Sigmoid colon (tissue), 4 donors: ENCODE results near the gene KLHL17.

Experiments used
- CTCF ChIP-seq, 4 experiments: fragments of 450-650 bp in 3 of 4; fragments of 200-600 bp in 1 of 4; IDR thresholded peaks; one replicate each; pipeline ENCODE4 v1.5.1; 2016 to 2019; ENCODE audit warnings: antibody characterized with exemption in 4 of 4, mild to moderate bottlenecking in 3 of 4, moderate library complexity in 2 of 4
- EP300 ChIP-seq, 4 donors: sonication (generic); formaldehyde crosslinking; IDR thresholded peaks; one replicate each; pipeline ENCODE4 v1.6.1; 2017; ENCODE audit warnings: antibody characterized with exemption in 4 of 4
- POLR2A ChIP-seq, 2 donors: fragments of 450-650 bp; IDR thresholded peaks; one replicate each; pipeline ENCODE4 v1.6.1; 2016; ENCODE audit warnings: antibody characterized with exemption in 2 of 2, mild to moderate bottlenecking in 2 of 2, moderate library complexity in 2 of 2
- POLR2AphosphoS5 ChIP-seq, 4 donors: sonication (generic); formaldehyde crosslinking; IDR thresholded peaks; one replicate each; pipeline ENCODE4 v1.6.1; 2017; ENCODE audit warnings: antibody characterized with exemption in 4 of 4

- no peak for TF ChIP-seq CTCF (IDR thresholded peaks at IDR 0.05)
- TF ChIP-seq POLR2A (IDR thresholded peaks at IDR 0.05): no peak
- TF ChIP-seq POLR2AphosphoS5 (IDR thresholded peaks at IDR 0.05): no peak
- TF ChIP-seq EP300 (IDR thresholded peaks at IDR 0.05): no peak
Measured at GRCh38 chr1:962381-963300, 2.3 kb downstream of the KLHL17 start.
